ENCODE measurements around the gene DPF3. TPM values are rescaled to one million over a fixed set of nuclear protein-coding genes. Genes with fewer than 3 reads are reported as not detected.

DPF3 gene
- total RNA-seq, 1 experiment from 2014 or later = 0.31 TPM

DNA sequence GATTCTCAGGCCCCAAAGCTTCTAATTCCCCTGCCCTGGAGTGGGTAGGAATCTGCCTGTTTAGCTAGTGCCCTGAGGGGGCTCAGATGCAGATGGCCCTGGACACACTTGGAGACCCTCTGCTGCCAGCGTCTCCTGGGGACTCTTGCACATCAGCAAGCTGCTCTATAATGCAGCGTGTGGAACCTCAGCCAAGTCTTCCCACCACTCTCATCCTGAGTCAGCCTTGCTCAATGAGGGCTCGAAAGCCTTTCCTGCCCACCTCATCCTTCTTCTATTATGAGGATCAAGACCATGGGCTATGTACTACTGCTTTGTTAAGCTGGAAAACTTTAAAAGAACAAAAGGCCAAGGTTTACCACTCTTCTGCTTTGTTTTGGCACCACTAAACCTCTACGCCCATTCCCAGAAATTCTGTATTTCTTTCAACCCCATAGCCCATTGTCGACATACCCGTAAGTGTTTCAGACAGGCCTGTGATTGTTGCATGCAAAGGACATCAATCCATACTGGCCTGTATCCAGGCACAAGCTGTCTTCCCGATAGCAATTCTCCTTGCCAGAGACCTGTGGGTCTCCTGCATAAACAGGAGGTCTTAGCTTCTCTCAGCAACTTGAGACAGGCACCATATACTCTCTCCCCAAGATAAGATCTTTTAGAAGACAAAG lies 246.9 kb downstream of the DPF3 start:
- peaks cover 15% of the 10 kb centered on the region for H3K4me1 Mint-ChIP-seq
- H3K4me3 Mint-ChIP-seq = no peak overlapping the region
- H3K36me3 Mint-ChIP-seq = no peaks in the 10 kb centered on the region
- H3K9me3 Mint-ChIP-seq = peaks cover 18% of the 10 kb centered on the region
- H3K27me3 Mint-ChIP-seq (ENCODE audit: low read depth) = no peaks in the 10 kb centered on the region
- H3K27ac Mint-ChIP-seq = no peak overlapping the region
- POLR2A ChIA-PET = no interaction called here
- ATAC-seq (no peak), DNase-seq (ENCODE audit: low spot score) (no peak)
- CTCF ChIA-PET = no interaction called here
- TF ChIP-seq NFE2L1 (CRISPR knock-in tag; IDR thresholded peaks at IDR 0.05) = no peak
- no peak for TF ChIP-seq RELA (CRISPR knock-in tag; IDR thresholded peaks at IDR 0.05; ENCODE audit: borderline replicate concordance)
- no peak for TF ChIP-seq E2F5 (CRISPR knock-in tag; IDR thresholded peaks at IDR 0.05)
- TF ChIP-seq TEAD1 (CRISPR knock-in tag; IDR thresholded peaks at IDR 0.05) = no peak
- TF ChIP-seq IRF1 (CRISPR knock-in tag; IDR thresholded peaks at IDR 0.05) = no peak

DNA sequence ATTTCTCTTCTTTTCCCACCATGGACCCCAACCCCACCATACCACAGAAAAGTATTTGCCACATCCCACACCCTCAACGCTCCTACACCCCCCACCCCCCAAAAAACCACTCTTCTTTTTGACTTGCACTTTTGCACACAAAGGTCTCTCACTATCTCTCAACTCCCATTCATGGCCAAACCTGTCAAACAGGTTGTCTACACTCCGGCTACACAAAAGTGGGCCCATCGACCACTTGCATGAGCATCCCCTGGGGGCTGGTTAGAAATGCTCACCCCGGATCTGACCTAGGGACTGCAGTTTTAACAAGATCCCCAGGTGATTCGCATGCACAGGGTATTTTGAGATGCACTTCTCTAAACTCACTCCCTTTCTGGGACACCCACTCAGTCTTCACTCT lies 248.2 kb downstream of the DPF3 start:
- no peak for TF ChIP-seq TP53 (CRISPR knock-in tag; IDR thresholded peaks at IDR 0.05)
- TF ChIP-seq, protein P1, sequence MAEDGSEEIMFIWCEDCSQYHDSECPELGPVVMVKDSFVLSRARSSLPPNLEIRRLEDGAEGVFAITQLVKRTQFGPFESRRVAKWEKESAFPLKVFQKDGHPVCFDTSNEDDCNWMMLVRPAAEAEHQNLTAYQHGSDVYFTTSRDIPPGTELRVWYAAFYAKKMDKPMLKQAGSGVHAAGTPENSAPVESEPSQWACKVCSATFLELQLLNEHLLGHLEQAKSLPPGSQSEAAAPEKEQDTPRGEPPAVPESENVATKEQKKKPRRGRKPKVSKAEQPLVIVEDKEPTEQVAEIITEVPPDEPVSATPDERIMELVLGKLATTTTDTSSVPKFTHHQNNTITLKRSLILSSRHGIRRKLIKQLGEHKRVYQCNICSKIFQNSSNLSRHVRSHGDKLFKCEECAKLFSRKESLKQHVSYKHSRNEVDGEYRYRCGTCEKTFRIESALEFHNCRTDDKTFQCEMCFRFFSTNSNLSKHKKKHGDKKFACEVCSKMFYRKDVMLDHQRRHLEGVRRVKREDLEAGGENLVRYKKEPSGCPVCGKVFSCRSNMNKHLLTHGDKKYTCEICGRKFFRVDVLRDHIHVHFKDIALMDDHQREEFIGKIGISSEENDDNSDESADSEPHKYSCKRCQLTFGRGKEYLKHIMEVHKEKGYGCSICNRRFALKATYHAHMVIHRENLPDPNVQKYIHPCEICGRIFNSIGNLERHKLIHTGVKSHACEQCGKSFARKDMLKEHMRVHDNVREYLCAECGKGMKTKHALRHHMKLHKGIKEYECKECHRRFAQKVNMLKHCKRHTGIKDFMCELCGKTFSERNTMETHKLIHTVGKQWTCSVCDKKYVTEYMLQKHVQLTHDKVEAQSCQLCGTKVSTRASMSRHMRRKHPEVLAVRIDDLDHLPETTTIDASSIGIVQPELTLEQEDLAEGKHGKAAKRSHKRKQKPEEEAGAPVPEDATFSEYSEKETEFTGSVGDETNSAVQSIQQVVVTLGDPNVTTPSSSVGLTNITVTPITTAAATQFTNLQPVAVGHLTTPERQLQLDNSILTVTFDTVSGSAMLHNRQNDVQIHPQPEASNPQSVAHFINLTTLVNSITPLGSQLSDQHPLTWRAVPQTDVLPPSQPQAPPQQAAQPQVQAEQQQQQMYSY (CRISPR knock-in tag; IDR thresholded peaks at IDR 0.05) = no peak
- no peak for TF ChIP-seq ZNF416 (CRISPR knock-in tag; IDR thresholded peaks at IDR 0.05)
- no peak for TF ChIP-seq NR3C1 (CRISPR knock-in tag; conservative IDR thresholded peaks at IDR 0.05; ENCODE audit: low read depth)
- no peak for TF ChIP-seq GABPB1 (CRISPR knock-in tag; IDR thresholded peaks at IDR 0.05)
- TF ChIP-seq NR1H2 (CRISPR knock-in tag; IDR thresholded peaks at IDR 0.05) = no peak
- no peak for TF ChIP-seq IRF2 (CRISPR knock-in tag; IDR thresholded peaks at IDR 0.05; ENCODE audit: borderline replicate concordance, low read depth)
- TF ChIP-seq SOX15 (CRISPR knock-in tag; IDR thresholded peaks at IDR 0.05) = no peak
- TF ChIP-seq IRF1 (CRISPR knock-in tag; IDR thresholded peaks at IDR 0.05) = no peak
- no peak for TF ChIP-seq EMX1 (CRISPR knock-in tag; IDR thresholded peaks at IDR 0.05)
- H3K27ac Mint-ChIP-seq = no peak overlapping the region
- peaks cover 15% of the 10 kb centered on the region for H3K4me1 Mint-ChIP-seq
- DNase-seq (ENCODE audit: low spot score) (no peak), ATAC-seq (no peak)
- H3K4me3 Mint-ChIP-seq = no peak overlapping the region
- ChIA-PET POLR2A (no interaction called here), CTCF (interaction anchor here (1.0 kb wide), 3 partner anchors 11 to 129 kb away, joined by 3 to 6 read pairs (median 4); no protein-coding TSS in a partner anchor)
- peaks cover 28% of the 10 kb centered on the region for H3K9me3 Mint-ChIP-seq
- H3K27me3 Mint-ChIP-seq (ENCODE audit: low read depth) = no peaks in the 10 kb centered on the region
- H3K36me3 Mint-ChIP-seq = no peaks in the 10 kb centered on the region

DNA sequence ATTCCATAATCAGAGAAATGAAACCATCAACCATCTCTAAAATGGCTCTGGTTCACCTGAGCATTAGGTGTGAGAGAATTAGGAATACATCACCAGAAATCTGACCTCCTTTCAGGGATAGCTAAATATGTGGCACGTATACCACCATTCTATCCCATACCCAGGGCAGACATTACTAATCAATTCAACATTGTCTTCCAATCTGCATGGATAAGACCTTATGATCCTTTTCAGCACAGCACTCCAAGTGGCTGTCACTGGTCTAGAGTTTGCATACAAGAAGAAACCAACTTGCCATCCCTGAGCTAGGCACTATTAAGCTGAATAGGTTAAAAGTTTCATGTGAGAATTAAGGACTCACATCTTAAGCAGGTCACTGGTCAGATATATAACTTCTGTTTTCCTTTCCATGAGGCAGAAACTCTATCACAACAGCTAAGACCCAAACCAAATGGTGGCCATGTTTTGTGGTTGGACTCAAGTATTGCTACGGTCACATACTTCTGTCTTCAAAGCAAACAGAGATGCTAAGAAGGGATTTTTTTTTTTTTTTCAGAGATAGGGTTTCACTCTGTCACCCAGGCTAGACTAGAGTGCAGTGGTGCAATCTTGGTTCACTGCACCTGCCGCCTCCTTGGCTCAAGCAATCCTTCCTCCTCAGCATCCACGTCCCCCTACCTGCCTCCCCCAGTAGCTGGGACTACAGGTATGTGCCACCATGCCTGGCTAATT lies 249.0 kb downstream of the DPF3 start:
- CTCF ChIA-PET = interaction anchor here (1.0 kb wide), 3 partner anchors 10 to 128 kb away, joined by 3 to 6 read pairs (median 4); no protein-coding TSS in a partner anchor
- ATAC-seq = no peak
- TF ChIP-seq ZNF219 (CRISPR knock-in tag; IDR thresholded peaks at IDR 0.05; ENCODE audit: borderline replicate concordance) (no peak), NR2C2 (CRISPR knock-in tag; IDR thresholded peaks at IDR 0.05) (no peak), ATF6 (CRISPR knock-in tag; IDR thresholded peaks at IDR 0.05) (no peak), ZNF396 (CRISPR knock-in tag; IDR thresholded peaks at IDR 0.05; ENCODE audit: borderline replicate concordance) (no peak), CREM (CRISPR knock-in tag; IDR thresholded peaks at IDR 0.05) (no peak), IRF2 (CRISPR knock-in tag; IDR thresholded peaks at IDR 0.05; ENCODE audit: borderline replicate concordance, low read depth) (no peak), EMX1 (CRISPR knock-in tag; IDR thresholded peaks at IDR 0.05) (no peak), MXD4 (CRISPR knock-in tag; IDR thresholded peaks at IDR 0.05; ENCODE audit: borderline replicate concordance) (no peak)
- TF ChIP-seq, protein P2, sequence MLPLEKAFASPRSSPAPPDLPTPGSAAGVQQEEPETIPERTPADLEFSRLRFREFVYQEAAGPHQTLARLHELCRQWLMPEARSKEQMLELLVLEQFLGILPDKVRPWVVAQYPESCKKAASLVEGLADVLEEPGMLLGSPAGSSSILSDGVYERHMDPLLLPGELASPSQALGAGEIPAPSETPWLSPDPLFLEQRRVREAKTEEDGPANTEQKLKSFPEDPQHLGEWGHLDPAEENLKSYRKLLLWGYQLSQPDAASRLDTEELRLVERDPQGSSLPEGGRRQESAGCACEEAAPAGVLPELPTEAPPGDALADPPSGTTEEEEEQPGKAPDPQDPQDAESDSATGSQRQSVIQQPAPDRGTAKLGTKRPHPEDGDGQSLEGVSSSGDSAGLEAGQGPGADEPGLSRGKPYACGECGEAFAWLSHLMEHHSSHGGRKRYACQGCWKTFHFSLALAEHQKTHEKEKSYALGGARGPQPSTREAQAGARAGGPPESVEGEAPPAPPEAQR (CRISPR knock-in tag; IDR thresholded peaks at IDR 0.05) = no peak

More for the DNA sequence above, 249.0 kb downstream of the DPF3 start:
- Mint-ChIP-seq H3K9me3 (peaks cover 36% of the 10 kb centered on the region), H3K27ac (no peak overlapping the region), H3K4me3 (no peak overlapping the region), H3K4me1 (peaks cover 15% of the 10 kb centered on the region), H3K27me3 (ENCODE audit: low read depth) (no peaks in the 10 kb centered on the region), H3K36me3 (no peaks in the 10 kb centered on the region)
- no peak for DNase-seq (ENCODE audit: low spot score)
- POLR2A ChIA-PET = no interaction called here
